ENCODE measurements around the gene C3orf20.
"Not testable (repeated sequence)": the region's sequence is repeated elsewhere in the genome, so short reads cannot be mapped to it uniquely, and the experiment has no call there.

The C3orf20 gene

GRCh38 chr3:14793858-14794234 lies 118.9 kb downstream of the C3orf20 start:
- no peak for DNase-seq (ENCODE audit: low read depth in 1 of 2, low spot score in 1 of 2)

- no peak for DNase-seq (ENCODE audit: low read depth in 1 of 2, low spot score in 1 of 2)
Measured at GRCh38 chr3:14794435-14794834, 119.5 kb downstream of the C3orf20 start.

GRCh38 chr3:14795996-14796395 lies 121.1 kb downstream of the C3orf20 start:
- no peak for DNase-seq (ENCODE audit: low read depth in 1 of 2, low spot score in 1 of 2)

- DNase-seq (ENCODE audit: low read depth in 1 of 2, low spot score in 1 of 2): no peak
Measured at GRCh38 chr3:14796403-14797077, 121.6 kb downstream of the C3orf20 start.

- DNase-seq (ENCODE audit: low read depth in 1 of 2, low spot score in 1 of 2): no peak
Measured at GRCh38 chr3:14797731-14798130, 122.8 kb downstream of the C3orf20 start.

- DNase-seq (ENCODE audit: low read depth in 1 of 2, low spot score in 1 of 2): no peak
Measured at GRCh38 chr3:14798231-14798630, 123.3 kb downstream of the C3orf20 start.

- no peak for DNase-seq (ENCODE audit: low read depth in 1 of 2, low spot score in 1 of 2)
Measured at GRCh38 chr3:14799146-14799545, 124.2 kb downstream of the C3orf20 start.

- DNase-seq (ENCODE audit: low read depth in 1 of 2, low spot score in 1 of 2): no peak
Measured at GRCh38 chr3:14801031-14801430, 126.1 kb downstream of the C3orf20 start.

GRCh38 chr3:14801668-14802380 lies 126.9 kb downstream of the C3orf20 start:
- no peak for DNase-seq (ENCODE audit: low read depth in 1 of 2, low spot score in 1 of 2)

- DNase-seq (ENCODE audit: low read depth in 1 of 2, low spot score in 1 of 2): no peak
Measured at GRCh38 chr3:14802381-14802731, 127.4 kb downstream of the C3orf20 start.

- DNase-seq (ENCODE audit: low read depth in 1 of 2, low spot score in 1 of 2): no peak
Measured at GRCh38 chr3:14803101-14803980, 128.4 kb downstream of the C3orf20 start.

- DNase-seq (ENCODE audit: low read depth in 1 of 2, low spot score in 1 of 2): no peak
Measured at GRCh38 chr3:14803981-14804834, 129.3 kb downstream of the C3orf20 start.

GRCh38 chr3:14804835-14805780 lies 130.2 kb downstream of the C3orf20 start:
- no peak for DNase-seq (ENCODE audit: low read depth in 1 of 2, low spot score in 1 of 2)

- no peak for DNase-seq (ENCODE audit: low read depth in 1 of 2, low spot score in 1 of 2)
Measured at GRCh38 chr3:14805961-14806537, 131.1 kb downstream of the C3orf20 start.

- DNase-seq (ENCODE audit: low read depth in 1 of 2, low spot score in 1 of 2): no peak
Measured at GRCh38 chr3:14806641-14807263, 131.8 kb downstream of the C3orf20 start.

GRCh38 chr3:14808025-14808424 lies 133.1 kb downstream of the C3orf20 start:
- DNase-seq (ENCODE audit: low read depth in 1 of 2, low spot score in 1 of 2): no peak

GRCh38 chr3:14808502-14809266 lies 133.7 kb downstream of the C3orf20 start:
- no peak for DNase-seq (ENCODE audit: low read depth in 1 of 2, low spot score in 1 of 2)

GRCh38 chr3:14809611-14810010 lies 134.7 kb downstream of the C3orf20 start:
- not testable (repeated sequence) for DNase-seq (ENCODE audit: low read depth in 1 of 2, low spot score in 1 of 2)
